ENCODE measurements around the gene SLC16A5. TPM values are rescaled to one million over a fixed set of nuclear protein-coding genes. Genes with fewer than 3 reads are reported as not detected.
"Not testable (repeated sequence)": the region's sequence is repeated elsewhere in the genome, so short reads cannot be mapped to it uniquely, and the experiment has no call there.

SLC16A5 gene
- total RNA-seq, 1 donor: 5.6 TPM

DNA sequence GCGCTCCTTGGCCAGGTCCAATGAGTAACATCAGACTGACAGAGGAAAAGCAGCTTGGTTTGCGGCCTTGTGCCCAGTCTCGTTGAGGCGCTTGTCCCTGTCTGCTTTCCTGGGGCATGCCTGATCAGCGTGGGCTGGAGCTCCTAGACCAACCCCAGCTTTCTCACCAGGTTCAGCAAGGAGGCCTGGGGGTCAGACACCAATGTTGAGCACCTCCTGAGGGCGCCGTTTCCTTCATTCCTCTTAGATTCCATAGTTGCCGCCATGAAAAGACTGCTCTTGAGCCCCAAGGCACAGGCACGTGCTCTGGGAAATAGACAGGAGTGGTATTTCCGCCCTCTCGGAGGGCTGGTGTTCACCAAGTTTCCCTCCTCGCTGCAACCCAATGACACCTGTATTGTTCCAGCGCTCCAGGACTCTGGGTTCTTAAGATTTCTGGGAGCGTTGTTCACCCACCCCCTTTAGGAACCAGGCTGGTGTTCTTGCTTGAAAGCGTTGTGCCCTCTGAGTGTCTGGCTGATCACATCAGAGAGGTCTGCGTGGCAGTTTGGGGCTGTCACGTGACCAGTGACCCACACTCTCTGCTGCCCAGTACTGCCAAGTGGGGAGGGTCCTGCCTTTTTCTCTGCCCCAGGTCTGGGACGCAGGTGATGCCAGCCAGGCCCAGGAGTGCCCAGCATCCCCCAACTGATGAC is 22.7 kb upstream of the SLC16A5 start:
- no peak for DNase-seq (ENCODE audit: low read depth)
- TF ChIP-seq, protein P1, sequence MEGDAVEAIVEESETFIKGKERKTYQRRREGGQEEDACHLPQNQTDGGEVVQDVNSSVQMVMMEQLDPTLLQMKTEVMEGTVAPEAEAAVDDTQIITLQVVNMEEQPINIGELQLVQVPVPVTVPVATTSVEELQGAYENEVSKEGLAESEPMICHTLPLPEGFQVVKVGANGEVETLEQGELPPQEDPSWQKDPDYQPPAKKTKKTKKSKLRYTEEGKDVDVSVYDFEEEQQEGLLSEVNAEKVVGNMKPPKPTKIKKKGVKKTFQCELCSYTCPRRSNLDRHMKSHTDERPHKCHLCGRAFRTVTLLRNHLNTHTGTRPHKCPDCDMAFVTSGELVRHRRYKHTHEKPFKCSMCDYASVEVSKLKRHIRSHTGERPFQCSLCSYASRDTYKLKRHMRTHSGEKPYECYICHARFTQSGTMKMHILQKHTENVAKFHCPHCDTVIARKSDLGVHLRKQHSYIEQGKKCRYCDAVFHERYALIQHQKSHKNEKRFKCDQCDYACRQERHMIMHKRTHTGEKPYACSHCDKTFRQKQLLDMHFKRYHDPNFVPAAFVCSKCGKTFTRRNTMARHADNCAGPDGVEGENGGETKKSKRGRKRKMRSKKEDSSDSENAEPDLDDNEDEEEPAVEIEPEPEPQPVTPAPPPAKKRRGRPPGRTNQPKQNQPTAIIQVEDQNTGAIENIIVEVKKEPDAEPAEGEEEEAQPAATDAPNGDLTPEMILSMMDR (IDR thresholded peaks at IDR 0.05; ENCODE audit: insufficient read depth, low read depth, low read length): no peak
- no peak overlapping the region for H3K4me3 ChIP-seq (ENCODE audit: low read depth, low read length)

DNA sequence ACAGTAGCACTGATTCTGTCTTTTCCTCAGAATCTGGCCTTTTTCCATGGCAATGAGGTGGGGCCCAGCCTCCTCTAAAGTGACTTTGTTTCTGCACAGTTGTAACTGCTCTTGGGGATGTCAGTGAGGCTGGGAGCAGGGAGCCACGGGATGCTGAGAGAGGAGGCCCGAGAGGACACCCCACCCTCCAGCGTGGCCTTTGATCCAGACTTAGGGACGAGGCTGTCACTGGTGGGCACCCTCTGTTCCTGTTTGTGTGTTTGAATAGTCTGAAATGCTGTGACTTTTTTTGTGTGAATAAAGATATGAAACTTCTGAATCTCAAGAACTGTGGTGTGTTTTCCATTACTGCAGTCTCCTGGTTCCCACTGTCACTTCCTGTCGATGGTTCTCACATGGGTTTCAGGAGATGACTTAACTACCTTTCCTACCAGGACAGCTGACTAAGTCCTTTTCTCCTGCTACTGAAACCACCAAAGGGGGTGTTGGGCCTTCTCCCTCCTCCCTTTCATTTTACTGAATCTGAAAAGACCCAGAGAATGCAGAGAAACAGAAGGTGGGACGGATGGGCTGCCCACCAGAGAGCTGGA is 22.1 kb upstream of the SLC16A5 start:
- no peak overlapping the region for H3K4me3 ChIP-seq (ENCODE audit: low read depth, low read length)
- TF ChIP-seq, protein P1 (IDR thresholded peaks at IDR 0.05; ENCODE audit: insufficient read depth, low read depth, low read length): no peak
- no peak for DNase-seq (ENCODE audit: low read depth)

DNA sequence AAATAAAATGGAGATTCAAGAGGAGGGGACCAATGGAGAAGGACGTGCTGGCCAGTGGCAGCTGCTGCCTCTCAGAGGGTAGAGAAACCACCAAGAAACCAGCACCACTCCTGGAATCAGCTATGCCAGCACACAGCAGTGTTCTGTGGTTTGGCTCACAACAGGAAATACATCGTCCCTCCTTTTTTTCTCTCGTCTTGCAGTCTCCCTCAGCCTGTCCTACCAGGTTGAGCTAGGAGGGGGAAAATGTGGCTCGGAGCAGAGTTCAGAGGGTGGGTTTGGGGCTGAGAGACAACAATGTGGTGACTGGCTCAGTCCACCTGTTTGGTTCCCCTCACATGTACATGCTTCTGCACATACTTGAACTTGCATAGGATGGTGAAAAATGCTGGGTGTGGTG is 19.9 kb upstream of the SLC16A5 start:
- no peak overlapping the region for H3K4me3 ChIP-seq (ENCODE audit: low read depth, low read length)
- TF ChIP-seq, protein P1 (IDR thresholded peaks at IDR 0.05; ENCODE audit: insufficient read depth, low read depth, low read length): no peak
- no peak for DNase-seq (ENCODE audit: low read depth)

DNA sequence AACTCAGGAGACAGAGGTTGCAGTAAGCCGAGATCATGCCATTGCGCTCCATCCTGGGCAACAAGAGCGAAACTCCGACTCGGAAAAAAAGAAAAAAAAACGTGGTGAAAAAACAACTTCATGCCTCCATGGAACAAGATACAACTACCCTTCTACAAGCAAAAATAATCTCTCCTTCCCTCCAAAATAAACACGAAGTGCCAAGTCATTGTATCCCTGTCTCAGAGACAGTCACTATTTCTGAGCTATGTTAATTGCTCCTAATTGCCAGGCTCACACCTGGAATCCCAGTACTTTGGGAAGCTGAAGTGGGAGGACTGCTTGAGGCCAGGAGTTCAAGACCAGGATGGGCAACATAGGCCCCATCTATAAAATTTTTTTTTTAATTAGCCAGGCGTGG is 19.0 kb upstream of the SLC16A5 start:
- TF ChIP-seq, protein P1 (IDR thresholded peaks at IDR 0.05; ENCODE audit: insufficient read depth, low read depth, low read length): no peak
- DNase-seq (ENCODE audit: low read depth): no peak
- no peak overlapping the region for H3K4me3 ChIP-seq (ENCODE audit: low read depth, low read length)

DNA sequence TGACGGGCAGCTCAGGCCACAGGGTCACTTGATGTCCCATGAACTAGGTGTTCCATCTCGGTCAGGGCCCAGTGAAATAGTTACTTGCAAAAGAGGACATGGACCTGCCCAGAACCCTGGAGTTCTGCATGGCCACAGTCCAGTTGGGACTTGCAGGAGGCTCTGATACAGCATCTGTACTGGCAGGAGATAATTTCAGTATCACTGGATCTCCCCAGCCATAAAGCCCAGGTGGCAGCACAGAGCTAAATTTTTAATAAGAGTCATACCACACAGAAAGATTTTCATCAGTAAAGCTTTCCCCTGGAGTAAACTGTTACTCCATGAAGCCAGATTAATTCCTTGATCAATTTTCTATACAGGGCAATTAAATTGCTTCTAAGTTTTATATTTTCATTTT is 18.0 kb upstream of the SLC16A5 start:
- no peak for DNase-seq (ENCODE audit: low read depth)
- TF ChIP-seq, protein P1 (IDR thresholded peaks at IDR 0.05; ENCODE audit: insufficient read depth, low read depth, low read length): peak; percentile 44
- H3K4me3 ChIP-seq (ENCODE audit: low read depth, low read length): no peak overlapping the region

DNA sequence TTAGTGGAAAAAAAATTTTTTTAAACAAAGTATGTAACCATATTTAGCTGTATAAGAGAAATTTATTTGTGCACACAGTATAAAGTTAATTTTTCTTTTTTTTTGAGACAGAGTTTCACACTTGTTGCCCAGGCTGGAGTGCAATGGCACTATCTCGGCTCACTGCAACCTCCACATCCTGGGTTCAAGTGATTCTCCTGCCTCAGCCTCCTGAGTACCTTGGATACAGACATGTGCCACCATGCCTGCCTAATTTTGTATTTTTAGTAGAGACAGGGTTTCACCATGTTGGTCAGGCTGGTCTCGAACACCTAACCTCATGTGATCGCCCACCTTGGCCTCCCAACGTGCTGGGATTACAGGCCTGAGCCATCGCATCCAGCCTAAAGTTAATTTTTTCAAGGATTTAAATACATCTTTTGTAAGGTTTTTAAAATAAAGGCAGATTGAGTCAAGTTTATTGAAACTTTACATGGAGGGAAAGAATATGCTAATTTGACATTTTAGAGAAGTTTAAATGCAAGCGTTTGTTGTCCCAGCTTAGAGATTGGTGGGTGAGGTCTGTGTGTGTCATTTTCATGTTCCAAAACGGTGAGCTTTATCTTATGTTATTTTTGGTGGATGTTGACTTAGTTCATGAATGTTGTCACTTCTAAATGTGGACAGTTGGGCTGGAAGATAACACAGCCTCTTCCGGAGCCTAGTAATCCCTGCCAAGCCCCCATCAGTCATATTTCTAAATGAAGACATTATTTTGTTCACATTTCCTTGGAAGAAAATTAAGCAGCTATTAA is 16.1 kb upstream of the SLC16A5 start:
- DNase-seq (ENCODE audit: low read depth); H3K4me3 ChIP-seq (ENCODE audit: low read depth, low read length): not testable (repeated sequence)

DNA sequence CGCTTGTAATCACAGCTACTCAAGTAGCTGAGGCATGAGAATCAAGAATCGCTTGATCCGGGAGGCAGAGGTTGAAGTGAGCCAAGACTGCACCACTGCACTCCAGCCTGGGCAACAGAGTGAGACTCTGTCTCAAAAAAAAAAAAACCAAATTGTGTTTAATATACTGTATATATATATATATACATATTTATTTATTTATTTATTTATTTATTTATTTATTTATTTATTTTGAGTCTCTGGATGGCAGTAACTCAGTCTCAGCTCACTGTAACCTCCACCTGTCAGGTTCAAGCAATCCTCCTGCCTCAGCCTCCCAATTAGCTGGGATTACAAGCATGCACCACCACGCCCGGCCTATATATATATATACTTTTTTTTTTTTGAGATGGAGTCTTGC is 14.8 kb upstream of the SLC16A5 start:
- not testable (repeated sequence) for H3K4me3 ChIP-seq (ENCODE audit: low read depth, low read length); DNase-seq (ENCODE audit: low read depth)
